ENCODE measurements around the gene MORN2. TPM values are rescaled to one million over a fixed set of nuclear protein-coding genes. Genes with fewer than 3 reads are reported as not detected.

The MORN2 gene
- total RNA-seq, 1 experiment from 2014 or later, result 8.0 TPM

DNA sequence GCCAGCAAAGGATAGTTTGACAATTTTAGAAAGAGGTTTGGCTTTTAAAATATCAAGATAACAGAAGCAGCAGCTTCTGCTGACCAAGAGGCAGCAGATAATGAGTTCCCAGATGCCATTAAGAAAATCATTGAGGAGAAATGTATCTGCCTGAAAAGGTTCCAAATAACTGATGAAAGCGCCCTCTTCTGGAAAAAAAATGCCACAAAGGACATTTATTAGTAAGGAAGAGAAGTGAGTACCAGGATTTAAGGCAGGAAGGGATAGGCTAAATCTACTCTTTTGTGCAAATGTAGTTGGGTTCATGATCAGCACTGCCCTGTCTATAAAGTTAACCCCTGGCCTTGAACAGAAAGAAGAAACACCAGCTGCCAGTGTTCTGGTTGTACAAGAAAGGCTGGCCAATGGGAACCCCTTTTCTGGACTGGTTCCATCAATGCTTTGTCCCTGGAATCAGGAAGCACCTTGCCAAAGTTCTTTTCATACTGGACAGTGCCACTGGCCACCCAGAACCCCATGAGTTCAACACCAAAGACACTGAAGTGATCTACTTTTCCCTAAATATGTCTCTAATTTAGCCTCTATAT is 40.7 kb upstream of the MORN2 start:
- no peak overlapping the region for H3T11ph ChIP-seq (ENCODE audit: low read length)
- no peaks in the 10 kb centered on the region for H3K9me3 Mint-ChIP-seq
- no peaks in the 10 kb centered on the region for H3K4me1 ChIP-seq (ENCODE audit: insufficient read depth, low read length)
- no peak overlapping the region for H2AK5ac ChIP-seq (ENCODE audit: insufficient read length, low read length)
- H3K18ac ChIP-seq (ENCODE audit: insufficient read length, low read depth, low read length), result no peak overlapping the region
- no peak overlapping the region for H3K4ac ChIP-seq (ENCODE audit: low read depth, low read length)
- H2BK12ac ChIP-seq (ENCODE audit: insufficient read length, low read depth, low read length), result no peak overlapping the region
- no peaks in the 10 kb centered on the region for H3K27me3 Mint-ChIP-seq (ENCODE audit: low read depth)
- no peaks in the 10 kb centered on the region for H4K20me1 ChIP-seq (ENCODE audit: control insufficient read depth, insufficient read depth, insufficient read length)
- H3K4me1 Mint-ChIP-seq, result no peaks in the 10 kb centered on the region
- H4K5ac ChIP-seq (ENCODE audit: insufficient read length, low read depth, low read length), result no peak overlapping the region
- no peak overlapping the region for H3K4me2 ChIP-seq (ENCODE audit: insufficient read depth, insufficient read length, low read length)
- no peak overlapping the region for H3K4me3 Mint-ChIP-seq
- no peak overlapping the region for H4K8ac ChIP-seq (replicated peaks; ENCODE audit: insufficient read length, low read depth, low read length)
- no peaks in the 10 kb centered on the region for H3K9me3 ChIP-seq (ENCODE audit: control insufficient read depth, low read depth, low read length)
- no peak overlapping the region for H3K27ac Mint-ChIP-seq
- WGBS (ENCODE audit: extremely low coverage, insufficient read length, low lambda C conversion rate), result no CpG with 5 or more reads among the region's 1 CpG
- no peak overlapping the region for H4K91ac ChIP-seq (ENCODE audit: insufficient read length, low read depth, low read length)
- no peak overlapping the region for H3K14ac ChIP-seq (ENCODE audit: insufficient read depth, low read length)
- no peak overlapping the region for H3K23ac ChIP-seq (ENCODE audit: insufficient read length, low read depth, low read length)
- no peaks in the 10 kb centered on the region for H3K79me2 ChIP-seq (ENCODE audit: insufficient read depth, low read length)
- H3K56ac ChIP-seq (ENCODE audit: insufficient read length, low read depth, low read length), result no peak overlapping the region
- no peak overlapping the region for H2AFZ ChIP-seq (ENCODE audit: low read length)
- H3K27me3 ChIP-seq (ENCODE audit: insufficient read depth, low read length), result no peaks in the 10 kb centered on the region
- no peak overlapping the region for H2BK5ac ChIP-seq (ENCODE audit: insufficient read length, low read length)
- H3K27ac ChIP-seq (ENCODE audit: insufficient read length, low read depth, low read length), result no peak overlapping the region
- no peaks in the 10 kb centered on the region for H3K79me1 ChIP-seq (ENCODE audit: insufficient read depth, low read depth, low read length, poor library complexity, severe bottlenecking)
- H2BK120ac ChIP-seq (ENCODE audit: low read depth, low read length, poor library complexity, severe bottlenecking), result no peak overlapping the region
- TF ChIP-seq, protein P1, sequence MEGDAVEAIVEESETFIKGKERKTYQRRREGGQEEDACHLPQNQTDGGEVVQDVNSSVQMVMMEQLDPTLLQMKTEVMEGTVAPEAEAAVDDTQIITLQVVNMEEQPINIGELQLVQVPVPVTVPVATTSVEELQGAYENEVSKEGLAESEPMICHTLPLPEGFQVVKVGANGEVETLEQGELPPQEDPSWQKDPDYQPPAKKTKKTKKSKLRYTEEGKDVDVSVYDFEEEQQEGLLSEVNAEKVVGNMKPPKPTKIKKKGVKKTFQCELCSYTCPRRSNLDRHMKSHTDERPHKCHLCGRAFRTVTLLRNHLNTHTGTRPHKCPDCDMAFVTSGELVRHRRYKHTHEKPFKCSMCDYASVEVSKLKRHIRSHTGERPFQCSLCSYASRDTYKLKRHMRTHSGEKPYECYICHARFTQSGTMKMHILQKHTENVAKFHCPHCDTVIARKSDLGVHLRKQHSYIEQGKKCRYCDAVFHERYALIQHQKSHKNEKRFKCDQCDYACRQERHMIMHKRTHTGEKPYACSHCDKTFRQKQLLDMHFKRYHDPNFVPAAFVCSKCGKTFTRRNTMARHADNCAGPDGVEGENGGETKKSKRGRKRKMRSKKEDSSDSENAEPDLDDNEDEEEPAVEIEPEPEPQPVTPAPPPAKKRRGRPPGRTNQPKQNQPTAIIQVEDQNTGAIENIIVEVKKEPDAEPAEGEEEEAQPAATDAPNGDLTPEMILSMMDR (conservative IDR thresholded peaks at IDR 0.05), result peak; percentile 69
- H3K23me2 ChIP-seq (ENCODE audit: insufficient read length, low read depth, low read length, poor library complexity, severe bottlenecking), result no peaks in the 10 kb centered on the region
- H2BK15ac ChIP-seq (ENCODE audit: low read depth, low read length), result no peak overlapping the region
- H3K36me3 Mint-ChIP-seq (ENCODE audit: insufficient read depth in 1 of 3, low read depth in 3 of 3), result peaks cover 5 to 44% (median 18%) of the 10 kb centered on the region in 3 experiments; a peak in 6 of 7 replicates
- no peak overlapping the region for H3K9ac ChIP-seq (ENCODE audit: extremely low read depth, insufficient read length, low read length)
- no peak overlapping the region for H2BK20ac ChIP-seq (ENCODE audit: low read depth, low read length, poor library complexity, severe bottlenecking)
- DNase-seq, result no peak
